H1 (cell line): Measurements from ENCODE around the gene NHSL2. TPM values are rescaled to one million over a fixed set of nuclear protein-coding genes. Genes with fewer than 3 reads are reported as not detected.

ENCODE experiments used
- CTCF ChIA-PET: fragments of 300-600 bp; sonication (Branson Sonifier 250); formaldehyde crosslinking; loops from one replicate; lab custom pipeline; 2021; ENCODE audit not compliant: partially characterized antibody; lab: Charles Lee
- POLR2A ChIA-PET: fragments of 300-600 bp; sonication (Branson Sonifier 250); formaldehyde crosslinking; loops from one replicate; lab custom pipeline; 2021; ENCODE audit warnings: inconsistent platforms; ENCODE audit not compliant: partially characterized antibody; lab: Charles Lee
- DNase-seq, 2 experiments: peaks; one replicate each; pipeline versions ENCODE4 v3.0.0 to v3.0.0-alpha.2; 2010 to 2022; ENCODE audit warnings: low spot score in 2 of 2, low read depth in 1 of 2, mixed read lengths in 1 of 2
- FAIRE-seq: peaks from 2 replicates; lab custom pipeline; 2011; peaks lifted over from hg19 to GRCh38; lab: Jason Lieb, UNC
- H2AFZ ChIP-seq: 2 replicates; pipeline ENCODE4 v1.8.1; 2012; ENCODE audit warnings: low read length, inconsistent platforms
- H2AK5ac ChIP-seq: 2 replicates; pipeline ENCODE4 v1.6.1; 2013; ENCODE audit warnings: low read depth, low read length
- H2BK120ac ChIP-seq: replicated peaks from 2 replicates; pipeline ENCODE3; 2013; ENCODE audit warnings: low read depth, low read length, inconsistent platforms
- H2BK12ac ChIP-seq: 2 replicates; pipeline ENCODE4 v1.6.1; 2013; ENCODE audit warnings: low read depth, low read length
- H2BK15ac ChIP-seq: 2 replicates; pipeline ENCODE4 v1.6.1; 2013; ENCODE audit warnings: low read length
- H2BK20ac ChIP-seq: 2 replicates; pipeline ENCODE4 v1.6.1; 2013; ENCODE audit warnings: low read length
- H2BK5ac ChIP-seq: 2 replicates; pipeline ENCODE4 v1.6.1; 2013; ENCODE audit warnings: low read depth, low read length
- H3K14ac ChIP-seq: 2 replicates; pipeline ENCODE4 v1.6.1; 2013; ENCODE audit warnings: inconsistent platforms; ENCODE audit not compliant: insufficient read length
- H3K18ac ChIP-seq: 2 replicates; pipeline ENCODE4 v1.6.1; 2013; ENCODE audit warnings: low read length; ENCODE audit errors: extremely low read depth
- H3K23ac ChIP-seq: 2 replicates; pipeline ENCODE4 v1.6.1; 2013; ENCODE audit warnings: inconsistent platforms; ENCODE audit not compliant: insufficient read length
- H3K23me2 ChIP-seq: 2 replicates; pipeline ENCODE4 v1.6.1; 2013; ENCODE audit warnings: low read depth, low read length
- H3K27ac ChIP-seq: 2 replicates; pipeline ENCODE4 v1.6.1; 2011; ENCODE audit warnings: low read depth, low read length, inconsistent platforms
- H3K27me3 ChIP-seq, 4 experiments: replicated peaks in 1 of 4; 1 replicate in 1 of 4; 2 replicates in 3 of 4; pipeline versions ENCODE4 v1.6.1 to v1.8.1; 2011 to 2013; ENCODE audit warnings: low read length in 3 of 4, mild to moderate bottlenecking in 3 of 4, inconsistent platforms in 2 of 4, mixed read lengths in 2 of 4, moderate library complexity in 1 of 4; ENCODE audit not compliant: control insufficient read depth in 3 of 4, insufficient read depth in 3 of 4; ENCODE audit errors: extremely low read depth in 1 of 4
- H3K36me3 ChIP-seq, 4 experiments: 2 replicates each; pipeline versions ENCODE4 v1.6.1 to v1.8.1; 2011 to 2013; ENCODE audit warnings: mild to moderate bottlenecking in 4 of 4, low read length in 3 of 4, moderate library complexity in 2 of 4, control low read depth in 1 of 4, inconsistent platforms in 1 of 4; ENCODE audit not compliant: insufficient read depth in 4 of 4, control insufficient read depth in 2 of 4
- H3K4ac ChIP-seq: replicated peaks from 2 replicates; pipeline ENCODE3; 2013; ENCODE audit warnings: low read length, low read depth, mixed read lengths, inconsistent platforms; ENCODE audit not compliant: insufficient read length
- H3K4me1 ChIP-seq, 4 experiments: replicated peaks in 1 of 4; 1 replicate in 1 of 4; 2 replicates in 3 of 4; pipeline versions ENCODE4 v1.6.1 to v1.8.1; 2011 to 2013; ENCODE audit warnings: low read length in 3 of 4, inconsistent platforms in 2 of 4, mixed read lengths in 1 of 4; ENCODE audit not compliant: insufficient read depth in 4 of 4, control insufficient read depth in 3 of 4
- H3K4me2 ChIP-seq, 2 experiments: 2 replicates each; pipeline versions ENCODE4 v1.6.1 to v1.8.1; 2011 to 2013; ENCODE audit warnings: low read depth in 2 of 2, low read length in 2 of 2, control low read depth in 1 of 2, inconsistent platforms in 1 of 2, mild to moderate bottlenecking in 1 of 2; ENCODE audit not compliant: insufficient read depth in 1 of 2
- H3K4me3 ChIP-seq, 4 experiments: fragments of 200-600, 300-600 bp in 1 of 4; sonication (generic), shearing (Covaris generic), sonication (Bioruptor Twin) in 1 of 4; 2 replicates each; pipeline versions ENCODE4 v1.5.1 to v1.8.1; 2011 to 2016; ENCODE audit warnings: low read length in 4 of 4, low read depth in 3 of 4, control low read depth in 2 of 4, inconsistent platforms in 2 of 4, mild to moderate bottlenecking in 2 of 4, mixed read lengths in 1 of 4, moderate library complexity in 1 of 4; ENCODE audit not compliant: insufficient read depth in 2 of 4; ENCODE audit errors: extremely low read depth in 1 of 4
- H3K56ac ChIP-seq: replicated peaks from 2 replicates; pipeline ENCODE3; 2013; ENCODE audit warnings: low read depth, mild to moderate bottlenecking, mixed read lengths, low read length, inconsistent platforms; ENCODE audit not compliant: insufficient read length
- H3K79me1 ChIP-seq: 2 replicates; pipeline ENCODE4 v1.6.1; 2013; ENCODE audit warnings: low read depth, low read length, control low read depth
- H3K79me2 ChIP-seq, 2 experiments: 2 replicates each; pipeline versions ENCODE4 v1.6.1 to v1.8.1; 2012 to 2013; ENCODE audit warnings: low read length in 2 of 2, mild to moderate bottlenecking in 2 of 2, inconsistent platforms in 1 of 2; ENCODE audit not compliant: insufficient read depth in 2 of 2, control insufficient read depth in 1 of 2
- H3K9ac ChIP-seq, 4 experiments: replicated peaks in 1 of 4; 1 replicate in 1 of 4; 2 replicates in 3 of 4; pipeline versions ENCODE4 v1.6.1 to v1.8.1; 2011 to 2013; ENCODE audit warnings: low read depth in 3 of 4, low read length in 3 of 4, control low read depth in 2 of 4, mild to moderate bottlenecking in 2 of 4, moderate library complexity in 2 of 4, inconsistent platforms in 1 of 4; ENCODE audit errors: extremely low read depth in 1 of 4
- H3K9me3 ChIP-seq, 2 experiments: 2 replicates each; pipeline versions ENCODE4 v1.6.1 to v1.8.1; 2012 to 2013; ENCODE audit warnings: mild to moderate bottlenecking in 2 of 2, moderate library complexity in 2 of 2, control low read depth in 1 of 2, inconsistent platforms in 1 of 2, low read depth in 1 of 2, low read length in 1 of 2, mixed read lengths in 1 of 2; ENCODE audit not compliant: insufficient read depth in 2 of 2
- H4K20me1 ChIP-seq, 2 experiments: replicated peaks in 1 of 2; 2 replicates each; pipeline versions ENCODE3 to v1.8.1; 2011 to 2013; ENCODE audit warnings: inconsistent platforms in 2 of 2, low read length in 2 of 2, mild to moderate bottlenecking in 1 of 2; ENCODE audit not compliant: insufficient read depth in 2 of 2, control insufficient read depth in 1 of 2
- H4K5ac ChIP-seq: 2 replicates; pipeline ENCODE4 v1.6.1; 2013; ENCODE audit warnings: low read length, low read depth, mixed read lengths, inconsistent platforms; ENCODE audit not compliant: insufficient read length
- H4K8ac ChIP-seq: 2 replicates; pipeline ENCODE4 v1.8.0; 2013; ENCODE audit warnings: mild to moderate bottlenecking, moderate library complexity, low read length, inconsistent platforms; ENCODE audit not compliant: insufficient read depth; ENCODE audit errors: extremely low read depth
- H4K91ac ChIP-seq: replicated peaks from 2 replicates; pipeline ENCODE3; 2013; ENCODE audit warnings: low read length, mixed read lengths, inconsistent platforms; ENCODE audit not compliant: insufficient read length
- ASH2L ChIP-seq: fragments of 200-600, 300-600 bp; sonication (generic); IDR thresholded peaks from one replicate; pipeline ENCODE4 v1.7.1; 2017; ENCODE audit warnings: low read length
- BACH1 ChIP-seq: IDR thresholded peaks from 2 replicates; pipeline ENCODE4 v1.6.1; 2012; ENCODE audit warnings: low read length, improper control_type of control experiment
- CBX5 ChIP-seq: fragments of 300-800, 300-1000 bp; sonication (generic); IDR thresholded peaks from 2 replicates; pipeline ENCODE4 v1.7.1; 2016; ENCODE audit warnings: antibody characterized with exemption, low read length, low read depth
- CTBP2 ChIP-seq: IDR thresholded peaks from 2 replicates; pipeline ENCODE4 v1.7.0; 2011; ENCODE audit warnings: borderline replicate concordance, mild to moderate bottlenecking, moderate library complexity, mixed read lengths, low read length; ENCODE audit not compliant: insufficient read depth, insufficient read length
- EZH2 ChIP-seq: fragments of 200-600 bp; sonication (generic); IDR thresholded peaks from 2 replicates; pipeline ENCODE4 v1.7.1; 2012; ENCODE audit warnings: low read depth, mild to moderate bottlenecking, moderate library complexity, low read length, inconsistent platforms; ENCODE audit not compliant: severe bottlenecking
- MAFK ChIP-seq: IDR thresholded peaks from 2 replicates; pipeline ENCODE4 v1.6.1; 2012; ENCODE audit warnings: low read depth, mild to moderate bottlenecking, improper control_type of control experiment, low read length
- NANOG ChIP-seq: IDR thresholded peaks from 2 replicates; pipeline ENCODE4 v1.6.1; 2011; ENCODE audit warnings: low read length, low read depth, mild to moderate bottlenecking, inconsistent platforms; ENCODE audit not compliant: insufficient read depth, poor library complexity, severe bottlenecking
- POU5F1 ChIP-seq: IDR thresholded peaks from 2 replicates; pipeline ENCODE4 v1.6.1; 2011; ENCODE audit warnings: low read depth, mild to moderate bottlenecking, low read length, moderate library complexity
- RNF2 ChIP-seq: fragments of 200-900, 300-1000 bp; sonication (generic); IDR thresholded peaks from 2 replicates; pipeline ENCODE4 v1.7.1; 2016; ENCODE audit warnings: borderline replicate concordance, low read depth, mild to moderate bottlenecking, antibody characterized with exemption, low read length; ENCODE audit not compliant: poor library complexity, severe bottlenecking; ENCODE audit errors: missing control alignments
- SP1 ChIP-seq: IDR thresholded peaks from 2 replicates; pipeline ENCODE4 v1.6.1; 2011; ENCODE audit warnings: low read depth, low read length
- SP2 ChIP-seq: IDR thresholded peaks from 2 replicates; pipeline ENCODE4 v1.6.1; 2012; ENCODE audit warnings: mild to moderate bottlenecking, low read length, inconsistent platforms
- TAF7 ChIP-seq: optimal IDR thresholded peaks from 2 replicates; pipeline ENCODE3; 2011; ENCODE audit warnings: low read depth, mild to moderate bottlenecking, inconsistent platforms, low read length, moderate library complexity, borderline replicate concordance
- USF2 ChIP-seq: IDR thresholded peaks from 2 replicates; pipeline ENCODE4 v1.6.1; 2011; ENCODE audit warnings: low read length, improper control_type of control experiment
- WGBS, 2 experiments: shearing (Covaris generic) in 1 of 2; methylation state at CpG; one replicate each; pipeline versions ENCODE4 v1.1.6 to v1.1.7; 2013 to 2015; ENCODE audit warnings: low lambda C conversion rate in 2 of 2, mixed read lengths in 2 of 2, inconsistent platforms in 1 of 2, low coverage in 1 of 2, missing lambda C conversion rate in 1 of 2; ENCODE audit not compliant: insufficient replicate concordance in 2 of 2, insufficient coverage in 1 of 2, insufficient read length in 1 of 2; ENCODE audit errors: extremely low coverage in 1 of 2, missing lambda C conversion rate in 1 of 2; 5-methylcytosine and 5-hydroxymethylcytosine counted together
- polyA plus RNA-seq, 7 experiments: library from polyadenylated mRNA; depleted of rRNA in 3 of 7; stranded (reverse) in 5 of 7; unstranded in 2 of 7; fragments of >200 nt in 5 of 7; fragments of 200-250 nt in 2 of 7; gene quantifications; 1 replicate in 5 of 7; 2 replicates in 1 of 7; 4 replicates in 1 of 7; pipeline versions ENCODE4 v1.2.1 to v1.2.3, GENCODE V29; 2011 to 2013; ENCODE audit warnings: missing spikeins in 2 of 7, mixed read lengths in 2 of 7
- total RNA-seq: library from RNA; stranded (reverse); fragmentation: NEBNext Ultra II Directional; extraction: Animal tissue kit (Norgen Biotek cat#: 25700); gene quantifications from 2 replicates; pipeline ENCODE4 v1.2.1, GENCODE V29; 2021

NHSL2 gene
- total and polyA plus RNA-seq, 2 of the 8 experiments (the other 6 are each of a cell fraction or from before 2014, with no cell fraction given) = 3.7 to 7.2 TPM

GRCh38 chrX:72071213-72071612, 160.6 kb downstream of the NHSL2 start:
- FAIRE-seq (no peak), DNase-seq (no peak)
- no peak for TF ChIP-seq ASH2L
- TF ChIP-seq RNF2 = no peak
- no peak for TF ChIP-seq CTBP2
- TF ChIP-seq TAF7 = no peak
- no peak for TF ChIP-seq BACH1
- TF ChIP-seq NANOG = no peak
- TF ChIP-seq USF2 = no peak
- TF ChIP-seq POU5F1 = no peak
- TF ChIP-seq SP2 = no peak
- TF ChIP-seq SP1 = no peak
- no peak for TF ChIP-seq MAFK
- no peak for TF ChIP-seq CBX5
- TF ChIP-seq EZH2 = no peak

More at GRCh38 chrX:72071213-72071612, 160.6 kb downstream of the NHSL2 start:
- Histone ChIP-seq H3K9me3 (no peaks in the 10 kb centered on the region), H3K23ac (no peak overlapping the region), H4K20me1 (peaks cover 0 to 2% of the 10 kb centered on the region in 2 experiments), H3K23me2 (peaks cover 3% of the 10 kb centered on the region; the same call in 1 of the 2 replicates), H4K8ac (no peak overlapping the region), H2BK120ac (no peak overlapping the region), H3K4ac (no peak overlapping the region), H3K27me3 (no peaks in the 10 kb centered on the region), H2BK20ac (no peak overlapping the region), H4K5ac (no peak overlapping the region), H2AK5ac (no peak overlapping the region), H3K36me3 (no peaks in the 10 kb centered on the region), H3K18ac (no peak overlapping the region), H3K4me1 (peaks cover 0 to 11% (median 4%) of the 10 kb centered on the region in 4 experiments; a peak in 4 of 7 replicates), H2AFZ (no peak overlapping the region), H2BK15ac (no peak overlapping the region), H2BK5ac (no peak overlapping the region), H3K79me2 (no peaks in the 10 kb centered on the region), H3K79me1 (no peaks in the 10 kb centered on the region), H3K27ac (no peak overlapping the region), H4K91ac (no peak overlapping the region), H3K4me3 (no peak overlapping the region), H3K14ac (no peak overlapping the region), H3K4me2 (no peak overlapping the region), H2BK12ac (no peak overlapping the region), H3K56ac (no peak overlapping the region), H3K9ac (no peak overlapping the region)
- ChIA-PET CTCF (interaction anchor here (1.8 to 2.7 kb wide), 2 partner anchors 50 to 56 kb away, joined by 6 to 13 read pairs; no protein-coding TSS in a partner anchor), POLR2A (interaction anchor here (1.1 to 1.3 kb wide), 2 partner anchors 10 to 53 kb away, joined by 3 to 4 read pairs; no protein-coding TSS in a partner anchor)
- WGBS, 2 experiments = 57% methylated on average over 2 of the region's 2 CpGs; no CpG with 5 or more reads in 1 of the 2 experiments
